Measurements from ENCODE around the gene R3HDM2. TPM values are rescaled to one million over a fixed set of nuclear protein-coding genes. Genes with fewer than 3 reads are reported as not detected.

The R3HDM2 gene
- total and polyA plus RNA-seq, 12 donors: 21.9 to 91.9 (median 43.2) TPM

DNA sequence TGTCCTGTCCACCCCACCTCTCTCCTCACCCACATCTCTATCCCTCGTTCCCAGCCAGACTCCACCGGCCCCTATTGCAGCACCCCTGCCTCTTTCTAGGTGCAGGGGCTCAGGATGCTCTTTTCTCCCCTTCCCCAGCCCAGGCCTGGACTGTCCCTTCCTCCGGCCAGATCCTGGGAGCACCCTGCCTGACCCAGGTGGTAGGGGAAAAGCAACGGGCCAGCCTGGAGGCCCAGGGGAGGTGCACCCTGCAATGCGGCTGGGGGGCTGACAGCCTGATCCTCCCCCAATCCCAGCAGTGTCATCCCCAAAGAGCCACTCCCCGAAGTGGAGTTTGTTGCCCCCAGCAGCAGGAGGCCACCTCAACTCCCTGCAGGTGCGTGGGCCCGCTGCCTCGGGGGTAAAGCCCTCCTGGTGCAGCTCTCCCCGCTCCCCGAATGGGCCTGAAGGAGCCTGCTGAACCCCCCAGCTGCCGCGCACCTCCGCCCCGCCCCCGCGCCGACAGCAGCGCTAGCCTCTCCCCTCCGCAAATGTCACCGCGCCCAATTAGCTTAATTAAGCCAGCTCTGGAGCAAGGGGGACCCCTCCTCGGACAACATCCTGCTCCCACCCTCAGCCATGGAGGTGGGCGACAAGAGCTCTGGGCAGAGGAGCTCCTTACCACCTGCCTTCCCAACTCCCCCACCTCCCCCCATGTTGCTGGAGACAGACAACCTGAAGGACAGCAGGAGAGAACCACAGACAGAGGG lies 209.5 kb downstream of the R3HDM2 start:
- Histone ChIP-seq H3K9me3 (replicated peaks in 1 of 3) (no peaks in the 10 kb centered on the region), H3K4me1 (replicated peaks in 1 of 2) (peaks cover 6 to 11% of the 10 kb centered on the region in 2 donors), H3K4me3 (no peak overlapping the region), H3K36me3 (replicated peaks in 1 of 2) (no peaks in the 10 kb centered on the region), H3K27me3 (peaks cover 75% of the 10 kb centered on the region), H3K27ac (no peak overlapping the region)
- DNase-seq: no peak
- 15 to 28% (median 18%) methylated on average over 7 to 24 of the region's 24 CpGs for WGBS, 4 donors
- TF ChIP-seq, protein P1, sequence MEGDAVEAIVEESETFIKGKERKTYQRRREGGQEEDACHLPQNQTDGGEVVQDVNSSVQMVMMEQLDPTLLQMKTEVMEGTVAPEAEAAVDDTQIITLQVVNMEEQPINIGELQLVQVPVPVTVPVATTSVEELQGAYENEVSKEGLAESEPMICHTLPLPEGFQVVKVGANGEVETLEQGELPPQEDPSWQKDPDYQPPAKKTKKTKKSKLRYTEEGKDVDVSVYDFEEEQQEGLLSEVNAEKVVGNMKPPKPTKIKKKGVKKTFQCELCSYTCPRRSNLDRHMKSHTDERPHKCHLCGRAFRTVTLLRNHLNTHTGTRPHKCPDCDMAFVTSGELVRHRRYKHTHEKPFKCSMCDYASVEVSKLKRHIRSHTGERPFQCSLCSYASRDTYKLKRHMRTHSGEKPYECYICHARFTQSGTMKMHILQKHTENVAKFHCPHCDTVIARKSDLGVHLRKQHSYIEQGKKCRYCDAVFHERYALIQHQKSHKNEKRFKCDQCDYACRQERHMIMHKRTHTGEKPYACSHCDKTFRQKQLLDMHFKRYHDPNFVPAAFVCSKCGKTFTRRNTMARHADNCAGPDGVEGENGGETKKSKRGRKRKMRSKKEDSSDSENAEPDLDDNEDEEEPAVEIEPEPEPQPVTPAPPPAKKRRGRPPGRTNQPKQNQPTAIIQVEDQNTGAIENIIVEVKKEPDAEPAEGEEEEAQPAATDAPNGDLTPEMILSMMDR (IDR thresholded peaks at IDR 0.05): no peak
- intact Hi-C loops (cut with DNase I): no loop called here

DNA sequence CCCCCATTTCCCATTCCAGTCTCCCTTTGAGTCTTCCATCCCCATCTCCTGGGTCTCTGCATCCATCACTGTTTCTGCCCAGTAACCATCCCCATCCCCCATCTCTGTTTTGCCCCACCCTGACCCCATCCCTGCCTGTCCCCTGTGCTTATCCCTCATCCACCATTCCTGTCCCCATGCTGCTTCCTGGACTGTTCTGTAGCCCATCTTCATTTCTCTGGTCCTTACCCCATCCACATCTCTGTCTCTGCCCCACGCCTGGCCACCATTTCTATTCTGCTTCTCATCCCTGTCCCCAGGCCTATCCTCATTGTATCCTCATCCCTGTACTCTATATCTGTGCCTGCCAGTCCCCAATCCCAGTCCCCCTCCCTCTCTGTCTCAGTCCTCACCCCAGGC lies 210.1 kb downstream of the R3HDM2 start:
- DNase-seq: no peak
- intact Hi-C loops (cut with DNase I): no loop called here
- Histone ChIP-seq H3K27ac (no peak overlapping the region), H3K36me3 (replicated peaks in 1 of 2) (no peaks in the 10 kb centered on the region), H3K4me3 (no peak overlapping the region), H3K27me3 (peaks cover 78% of the 10 kb centered on the region), H3K4me1 (replicated peaks in 1 of 2) (peaks cover 6 to 17% of the 10 kb centered on the region in 2 donors), H3K9me3 (replicated peaks in 1 of 3) (no peaks in the 10 kb centered on the region)
- TF ChIP-seq, protein P1 (IDR thresholded peaks at IDR 0.05): no peak
- no peak for TF ChIP-seq POLR2A (IDR thresholded peaks at IDR 0.05)
- 53 to 65% (median 58%) methylated on average over 1 of the region's 1 CpG for WGBS, 4 donors

DNA sequence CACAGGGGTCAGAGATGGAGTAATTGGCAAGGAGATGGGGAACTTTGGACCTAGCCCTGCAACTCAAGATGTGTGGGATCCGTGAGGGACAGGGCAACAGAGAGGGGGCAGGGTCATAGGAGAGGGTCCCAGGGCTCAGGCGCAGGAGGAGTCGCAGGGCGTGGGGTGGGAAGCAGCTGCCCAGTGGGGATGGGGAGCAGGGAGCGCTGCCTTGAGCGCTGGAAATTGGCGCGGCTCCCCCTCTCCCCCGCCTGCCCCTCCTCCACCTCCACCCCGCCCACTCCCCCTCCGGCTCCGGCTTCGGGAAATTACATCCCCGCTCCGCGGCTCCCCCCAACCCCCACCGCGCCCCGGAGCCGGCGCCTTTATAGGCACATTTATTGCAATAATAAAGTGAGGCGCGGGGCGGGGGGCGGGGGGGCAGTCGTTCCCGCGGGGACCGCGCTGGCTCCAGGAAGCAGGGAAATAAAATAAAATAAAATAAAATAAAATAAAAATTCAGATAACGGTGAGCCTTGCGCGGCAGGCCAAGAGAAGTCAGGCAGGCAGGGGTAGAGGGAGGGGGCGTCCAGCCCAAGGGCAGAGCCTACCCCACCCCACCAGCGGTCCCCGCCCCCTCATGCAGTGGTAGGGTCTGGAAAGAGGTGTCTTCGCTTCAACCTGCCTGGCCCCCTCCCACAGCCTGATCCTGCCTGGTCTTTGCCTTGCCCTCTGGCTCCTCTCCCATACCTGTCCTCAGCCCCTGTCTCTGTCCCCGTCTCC lies 210.7 kb downstream of the R3HDM2 start:
- peaks cover 6 to 21% of the 10 kb centered on the region in 2 donors for H3K4me1 ChIP-seq (replicated peaks in 1 of 2)
- intact Hi-C loops (cut with DNase I): no loop called here
- H3K27me3 ChIP-seq: peaks cover 78% of the 10 kb centered on the region
- TF ChIP-seq POLR2A (IDR thresholded peaks at IDR 0.05): no peak
- TF ChIP-seq, protein P1 (IDR thresholded peaks at IDR 0.05): no peak
- no peaks in the 10 kb centered on the region for H3K36me3 ChIP-seq (replicated peaks in 1 of 2)
- no peak for DNase-seq
- no peak overlapping the region for H3K27ac ChIP-seq
- WGBS, 4 donors: 10 to 16% (median 10%) methylated on average over 28 to 38 of the region's 38 CpGs
- no peak overlapping the region for H3K4me3 ChIP-seq
- no peaks in the 10 kb centered on the region for H3K9me3 ChIP-seq (replicated peaks in 1 of 3)

DNA sequence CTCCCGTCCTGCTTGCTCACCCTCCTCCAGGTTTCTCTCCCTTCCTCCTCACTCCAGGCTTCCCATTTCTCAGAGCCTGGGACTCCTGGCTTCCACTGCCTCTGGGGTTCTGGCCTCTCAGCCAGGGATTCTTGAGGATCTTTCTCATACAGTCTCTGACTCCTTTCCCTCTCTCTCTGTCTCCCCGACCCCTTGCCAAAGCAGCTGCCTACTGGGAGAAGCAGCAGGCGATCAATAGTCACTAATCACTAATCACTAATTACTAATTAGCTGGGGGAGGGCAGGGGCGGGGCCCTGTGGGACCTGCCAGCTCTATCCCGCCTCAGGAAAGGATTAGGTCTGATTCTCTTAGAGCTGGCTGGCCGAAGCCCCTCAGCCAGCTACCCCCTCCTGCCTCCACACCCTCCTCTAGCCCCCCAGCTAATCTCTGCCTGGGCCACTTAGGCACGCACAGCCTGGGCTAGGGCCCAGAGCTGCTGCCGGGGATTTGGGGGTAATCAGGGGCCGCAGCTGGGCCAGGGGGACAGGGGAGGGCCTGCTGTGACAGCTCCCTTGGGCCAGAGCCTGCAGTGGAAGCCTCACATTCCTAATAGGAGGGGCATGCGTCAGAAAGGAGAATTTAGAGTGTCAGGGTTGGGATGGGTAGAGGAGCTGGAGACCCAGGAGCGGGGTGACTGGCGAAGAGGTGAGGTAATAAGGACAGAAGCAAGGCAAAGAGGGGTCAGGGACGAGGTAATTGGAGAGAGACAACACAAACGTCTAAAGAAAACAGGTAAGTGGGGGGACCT lies 211.4 kb downstream of the R3HDM2 start:
- H3K36me3 ChIP-seq (replicated peaks in 1 of 2): no peaks in the 10 kb centered on the region
- intact Hi-C loops (cut with DNase I): no loop called here
- 54 to 73% (median 61%) methylated on average over 9 to 14 of the region's 14 CpGs for WGBS, 4 donors
- H3K27ac ChIP-seq: no peak overlapping the region
- DNase-seq: no peak
- no peak overlapping the region for H3K4me3 ChIP-seq
- peaks cover 75% of the 10 kb centered on the region for H3K27me3 ChIP-seq
- H3K9me3 ChIP-seq (replicated peaks in 1 of 3): no peaks in the 10 kb centered on the region
- peaks cover 6 to 21% of the 10 kb centered on the region in 2 donors for H3K4me1 ChIP-seq (replicated peaks in 1 of 2)
- TF ChIP-seq, protein P1 (IDR thresholded peaks at IDR 0.05): no peak
- no peak for TF ChIP-seq POLR2A (IDR thresholded peaks at IDR 0.05)

All from adrenal gland (tissue), 12 donors.